Lower lobe of right lung (tissue), 2 donors: ENCODE measurements around the gene ZMIZ1. TPM values are rescaled to one million over a fixed set of nuclear protein-coding genes. Genes with fewer than 3 reads are reported as not detected.

Experiments
- ATAC-seq, 2 donors: fragments of 200-7000 bp; cut with Tn5 transposase; one replicate each; pipeline ENCODE4 v1.9.1; 2020 to 2022; ENCODE audit warnings: mild to moderate bottlenecking in 2 of 2, moderate library complexity in 2 of 2
- DNase-seq: peaks from one replicate; pipeline ENCODE4 v3.0.0-alpha.2; 2020
- H3K27ac ChIP-seq: fragments of 200-600 bp; one replicate; pipeline ENCODE4 v1.8.0; 2022
- H3K27me3 ChIP-seq: fragments of 200-600 bp; one replicate; pipeline ENCODE4 v1.8.0; 2022; ENCODE audit warnings: low read depth
- H3K36me3 ChIP-seq: fragments of 200-600 bp; one replicate; pipeline ENCODE4 v1.8.0; 2022; ENCODE audit warnings: mild to moderate bottlenecking
- H3K4me1 ChIP-seq: fragments of 200-600 bp; one replicate; pipeline ENCODE4 v1.8.0; 2022
- H3K4me3 ChIP-seq: fragments of 200-600 bp; one replicate; pipeline ENCODE4 v1.8.0; 2022; ENCODE audit warnings: mild to moderate bottlenecking
- H3K9me3 ChIP-seq: fragments of 200-600 bp; one replicate; pipeline ENCODE4 v1.8.0; 2022
- intact Hi-C: fragments of 100-400 bp; cut with DNase I; formaldehyde crosslinking; loops from one replicate; pipeline ENCODE4 v1.11.0; 2022
- total RNA-seq: library from RNA; stranded (reverse); fragmentation: NEBNext Ultra II Directional; extraction: Animal tissue kit (Norgen Biotek cat#: 25700); gene quantifications from one replicate; pipeline ENCODE4 v1.2.1, GENCODE V29; 2021
- TF ChIP-seq, protein P1 (sequence below): fragments of 200-600 bp; IDR thresholded peaks from one replicate; pipeline ENCODE4 v1.8.0; 2022; ENCODE audit warnings: antibody characterized with exemption, mild to moderate bottlenecking
- donor health status: DM: no; HTN: yes; CAD: no; lungs with severe emphysema.

Gene ZMIZ1
- total RNA-seq, 1 donor from 2014 or later, result 102 TPM

DNA sequence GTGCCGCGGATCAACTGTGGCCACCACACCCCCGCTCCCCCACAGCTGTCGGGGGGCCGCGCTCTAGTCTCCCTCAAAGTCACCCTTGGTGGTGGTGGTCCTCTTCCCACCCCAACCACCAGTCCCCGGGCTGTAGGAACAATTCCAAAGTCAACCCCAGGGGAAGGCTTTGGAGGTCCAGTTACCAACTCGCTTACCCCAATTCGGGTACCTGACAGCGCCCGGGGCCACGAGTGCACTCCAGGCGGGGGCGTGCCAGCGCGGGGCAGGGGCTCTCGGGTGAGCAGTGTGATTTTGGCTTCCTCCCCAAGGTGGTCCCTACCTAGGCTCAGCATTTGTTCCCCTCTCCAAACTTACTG, 584 bp upstream of the ZMIZ1 start:
- intact Hi-C loops, result no loop called here

GRCh38 chr10:79069325-79070080, 737 bp downstream of the ZMIZ1 start:
- intact Hi-C loops, result no loop called here
- peak; percentile 82 for DNase-seq
- H3K27ac ChIP-seq, result peak overlapping the region; percentile 95
- H3K4me1 ChIP-seq, result peaks cover 49% of the 10 kb centered on the region
- H3K4me3 ChIP-seq, result peak overlapping the region; percentile 86
- TF ChIP-seq, protein P1, sequence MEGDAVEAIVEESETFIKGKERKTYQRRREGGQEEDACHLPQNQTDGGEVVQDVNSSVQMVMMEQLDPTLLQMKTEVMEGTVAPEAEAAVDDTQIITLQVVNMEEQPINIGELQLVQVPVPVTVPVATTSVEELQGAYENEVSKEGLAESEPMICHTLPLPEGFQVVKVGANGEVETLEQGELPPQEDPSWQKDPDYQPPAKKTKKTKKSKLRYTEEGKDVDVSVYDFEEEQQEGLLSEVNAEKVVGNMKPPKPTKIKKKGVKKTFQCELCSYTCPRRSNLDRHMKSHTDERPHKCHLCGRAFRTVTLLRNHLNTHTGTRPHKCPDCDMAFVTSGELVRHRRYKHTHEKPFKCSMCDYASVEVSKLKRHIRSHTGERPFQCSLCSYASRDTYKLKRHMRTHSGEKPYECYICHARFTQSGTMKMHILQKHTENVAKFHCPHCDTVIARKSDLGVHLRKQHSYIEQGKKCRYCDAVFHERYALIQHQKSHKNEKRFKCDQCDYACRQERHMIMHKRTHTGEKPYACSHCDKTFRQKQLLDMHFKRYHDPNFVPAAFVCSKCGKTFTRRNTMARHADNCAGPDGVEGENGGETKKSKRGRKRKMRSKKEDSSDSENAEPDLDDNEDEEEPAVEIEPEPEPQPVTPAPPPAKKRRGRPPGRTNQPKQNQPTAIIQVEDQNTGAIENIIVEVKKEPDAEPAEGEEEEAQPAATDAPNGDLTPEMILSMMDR, result no peak
- H3K27me3 ChIP-seq, result no peaks in the 10 kb centered on the region
- peak; percentile 2 to 7 for ATAC-seq
- no peaks in the 10 kb centered on the region for H3K9me3 ChIP-seq
- H3K36me3 ChIP-seq, result no peaks in the 10 kb centered on the region

More for the DNA sequence above, 584 bp upstream of the ZMIZ1 start:
- Histone ChIP-seq H3K9me3 (no peaks in the 10 kb centered on the region), H3K4me1 (peaks cover 36% of the 10 kb centered on the region), H3K27me3 (no peaks in the 10 kb centered on the region), H3K4me3 (peak overlapping the region; percentile 86), H3K36me3 (no peaks in the 10 kb centered on the region), H3K27ac (peak overlapping the region; percentile 95)
- ATAC-seq (no peak), DNase-seq (no peak)
- TF ChIP-seq, protein P1, result no peak

DNA sequence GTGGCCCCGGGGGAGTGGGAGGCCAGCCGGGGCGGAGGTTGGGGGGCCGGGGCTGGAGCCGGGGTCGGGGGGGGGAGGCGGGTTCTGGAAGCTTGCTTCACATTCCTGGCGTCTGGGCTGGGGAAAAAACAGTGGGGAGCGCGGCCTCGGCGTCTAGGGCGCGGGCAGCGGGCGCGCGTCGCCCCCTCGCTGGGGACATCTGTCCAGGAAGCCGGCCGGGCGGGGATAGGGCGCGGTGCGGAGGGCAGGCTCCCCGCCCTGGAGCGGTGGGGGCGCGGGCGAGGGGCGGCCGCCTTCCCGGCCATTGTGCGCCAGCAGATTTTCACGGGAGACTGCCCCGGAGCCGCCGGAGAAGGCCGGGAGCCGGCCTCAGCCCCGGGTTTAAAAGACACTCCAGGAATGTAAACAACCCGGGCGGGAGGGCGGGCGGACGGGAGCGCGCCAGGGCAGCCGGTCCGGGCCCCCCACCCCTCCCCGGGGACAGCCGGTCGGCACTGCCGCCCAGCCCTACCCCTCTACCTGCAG, 1.4 kb downstream of the ZMIZ1 start:
- H3K27ac ChIP-seq, result peak overlapping the region; percentile 95
- ATAC-seq, result peak; percentile 18 to 28
- peak; percentile 75 for DNase-seq
- intact Hi-C loops, result no loop called here
- peaks cover 56% of the 10 kb centered on the region for H3K4me1 ChIP-seq
- no peaks in the 10 kb centered on the region for H3K36me3 ChIP-seq
- H3K9me3 ChIP-seq, result no peaks in the 10 kb centered on the region
- peak overlapping the region; percentile 86 for H3K4me3 ChIP-seq
- no peaks in the 10 kb centered on the region for H3K27me3 ChIP-seq
- TF ChIP-seq, protein P1, result no peak

DNA sequence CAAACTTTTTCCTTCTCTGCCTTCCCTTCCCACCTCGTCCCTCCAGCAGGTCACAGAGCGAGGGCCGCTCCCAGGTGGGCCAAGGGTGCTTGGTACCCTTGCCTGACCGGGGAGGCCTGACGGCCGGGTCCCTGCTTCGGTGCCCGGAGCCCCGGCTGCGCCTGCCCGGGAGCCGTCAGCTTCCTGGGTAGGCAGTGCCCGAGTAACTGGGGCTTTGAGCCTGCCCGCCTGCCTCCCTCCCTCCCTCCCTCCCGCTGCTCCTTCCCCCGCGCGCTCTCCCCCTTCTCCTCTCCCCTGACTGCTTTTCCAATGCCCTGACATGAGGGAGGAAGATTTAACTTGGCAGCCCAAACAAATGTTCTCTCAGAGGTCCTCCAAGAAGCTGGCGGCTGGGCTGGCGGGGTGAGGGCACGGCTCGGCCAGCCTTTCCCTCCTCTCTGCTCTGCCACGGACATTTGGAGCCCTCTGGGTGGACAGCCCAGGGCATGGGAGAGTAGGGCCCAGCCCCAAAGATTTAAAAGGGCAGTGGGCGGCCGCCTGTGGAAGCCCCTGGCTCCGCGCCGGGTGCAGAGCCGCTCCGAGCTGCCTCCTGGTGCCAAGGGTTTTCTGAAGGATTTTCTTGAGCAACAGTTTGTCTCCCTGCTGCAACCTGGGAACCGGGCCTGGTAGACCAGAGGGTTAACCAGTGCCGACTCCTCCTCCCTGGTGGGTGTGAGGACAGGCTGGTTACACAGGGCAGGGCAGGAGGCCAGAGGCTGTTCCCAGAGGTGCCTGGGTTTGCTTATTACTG, 2.0 kb downstream of the ZMIZ1 start:
- H3K4me1 ChIP-seq, result peaks cover 62% of the 10 kb centered on the region
- H3K36me3 ChIP-seq, result no peaks in the 10 kb centered on the region
- no peaks in the 10 kb centered on the region for H3K9me3 ChIP-seq
- peak; percentile 83 for ATAC-seq
- intact Hi-C loops, result no loop called here
- no peaks in the 10 kb centered on the region for H3K27me3 ChIP-seq
- TF ChIP-seq, protein P1, result no peak
- H3K27ac ChIP-seq, result peak overlapping the region; percentile 95
- H3K4me3 ChIP-seq, result peak overlapping the region; percentile 86
- DNase-seq, result peak; percentile 95

DNA sequence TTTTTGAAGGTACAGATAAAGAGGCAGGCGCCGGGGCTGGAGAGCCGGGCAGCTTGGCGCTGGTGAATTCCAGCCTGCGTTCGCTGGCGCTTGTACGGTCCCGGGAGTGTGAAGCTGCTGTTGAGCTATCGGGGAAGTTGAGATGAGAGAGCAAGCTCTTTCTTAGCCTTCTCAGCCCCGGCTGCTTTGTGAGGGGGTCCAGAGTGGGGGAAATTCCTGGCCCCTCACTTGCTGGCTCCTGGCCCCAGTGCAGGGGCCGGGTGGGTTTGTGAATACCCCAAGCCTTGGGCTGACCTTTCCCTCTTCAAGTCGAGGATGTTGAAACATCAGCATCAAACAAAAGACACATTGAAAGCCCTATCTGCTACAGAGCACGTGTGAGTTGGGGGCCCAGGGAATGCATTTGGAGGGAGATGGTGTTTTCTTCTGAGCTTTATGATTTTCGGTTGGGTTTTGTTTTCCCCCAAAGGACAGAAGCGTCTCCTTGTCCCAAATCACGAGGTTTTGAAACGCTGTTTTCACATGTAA, 2.7 kb downstream of the ZMIZ1 start:
- intact Hi-C loops, result no loop called here
- DNase-seq (no peak), ATAC-seq (no peak)
- Histone ChIP-seq H3K27ac (peak overlapping the region; percentile 95), H3K9me3 (no peaks in the 10 kb centered on the region), H3K4me3 (peak overlapping the region; percentile 86), H3K27me3 (no peaks in the 10 kb centered on the region), H3K36me3 (no peaks in the 10 kb centered on the region), H3K4me1 (peaks cover 65% of the 10 kb centered on the region)
- TF ChIP-seq, protein P1, result no peak
